GM18909 (cell line): ENCODE measurements around the gene FADS2.

Source experiments
- ATAC-seq: cut with Tn5 transposase; IDR thresholded peaks from one replicate; pipeline ENCODE4 v1.9.1; 2021; ENCODE audit warnings: mild to moderate bottlenecking; ENCODE audit not compliant: unreplicated experiment, poor library complexity

The FADS2 gene

GRCh38 chr11:61900251-61900650 is 72.2 kb downstream of the FADS2 start:
- ATAC-seq: no peak

GRCh38 chr11:61901397-61901796 is 73.3 kb downstream of the FADS2 start:
- ATAC-seq: no peak

- no peak for ATAC-seq
Measured at GRCh38 chr11:61902313-61902712, 74.2 kb downstream of the FADS2 start.

- ATAC-seq: no peak
Measured at GRCh38 chr11:61903845-61904244, 75.7 kb downstream of the FADS2 start.

- no peak for ATAC-seq
Measured at GRCh38 chr11:61904539-61905048, 76.5 kb downstream of the FADS2 start.

GRCh38 chr11:61905067-61905696 is 77.1 kb downstream of the FADS2 start:
- no peak for ATAC-seq

- no peak for ATAC-seq
Measured at GRCh38 chr11:61905801-61906521, 77.9 kb downstream of the FADS2 start.

- ATAC-seq: no peak
Measured at GRCh38 chr11:61906522-61906909, 78.4 kb downstream of the FADS2 start.

- no peak for ATAC-seq
Measured at GRCh38 chr11:61907282-61907681, 79.2 kb downstream of the FADS2 start.

- ATAC-seq: no peak
Measured at GRCh38 chr11:61907871-61908729, 80.0 kb downstream of the FADS2 start.

GRCh38 chr11:61908730-61909316 is 80.7 kb downstream of the FADS2 start:
- no peak for ATAC-seq

- no peak for ATAC-seq
Measured at GRCh38 chr11:61910187-61911127, 82.4 kb downstream of the FADS2 start.

- ATAC-seq: no peak
Measured at GRCh38 chr11:61911128-61911700, 83.1 kb downstream of the FADS2 start.

GRCh38 chr11:61911701-61912529 is 83.8 kb downstream of the FADS2 start:
- no peak for ATAC-seq

GRCh38 chr11:61912530-61912898 is 84.4 kb downstream of the FADS2 start:
- no peak for ATAC-seq

- no peak for ATAC-seq
Measured at GRCh38 chr11:61912991-61913698, 85.0 kb downstream of the FADS2 start.

- ATAC-seq: no peak
Measured at GRCh38 chr11:61913699-61914395, 85.7 kb downstream of the FADS2 start.
